Retina (tissue), 1 donor: Measurements from ENCODE around the gene SEMA3C.

ENCODE experiments used
- DNase-seq: peaks from one replicate; pipeline ENCODE4 v3.0.0-alpha.2; 2016

Gene SEMA3C

DNA sequence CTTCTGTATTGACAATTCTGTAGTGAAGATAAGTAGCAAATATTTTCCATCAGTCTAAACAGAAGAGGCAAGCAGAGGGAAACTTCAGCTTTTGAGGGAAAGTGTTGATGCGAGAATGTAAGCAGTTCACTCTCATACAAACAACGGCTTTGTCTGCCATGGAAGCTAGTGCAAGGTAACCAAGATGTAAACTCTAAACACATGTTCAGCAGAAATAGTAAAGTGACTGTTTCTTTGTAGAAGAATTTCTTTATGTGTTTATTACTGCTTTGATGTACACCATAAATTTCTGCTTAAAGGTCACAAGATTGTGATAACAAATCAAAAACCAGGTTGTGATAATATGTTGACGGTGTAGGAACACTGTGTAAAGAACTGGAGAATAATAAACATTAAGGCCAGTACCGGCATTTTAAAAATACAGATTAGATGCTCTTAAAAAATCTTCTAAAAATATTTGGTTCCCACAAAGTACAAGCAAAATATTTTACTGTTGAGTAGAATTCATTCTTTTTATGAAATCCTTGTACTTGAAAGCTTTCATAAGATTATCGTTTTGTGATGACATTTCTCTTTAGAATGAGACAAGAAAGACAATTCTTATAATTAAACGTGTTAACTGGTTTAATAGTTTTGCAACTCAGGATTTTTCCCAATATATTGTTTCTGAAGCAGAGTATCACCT, 34.2 kb downstream of the SEMA3C start:
- DNase-seq: no peak

DNA sequence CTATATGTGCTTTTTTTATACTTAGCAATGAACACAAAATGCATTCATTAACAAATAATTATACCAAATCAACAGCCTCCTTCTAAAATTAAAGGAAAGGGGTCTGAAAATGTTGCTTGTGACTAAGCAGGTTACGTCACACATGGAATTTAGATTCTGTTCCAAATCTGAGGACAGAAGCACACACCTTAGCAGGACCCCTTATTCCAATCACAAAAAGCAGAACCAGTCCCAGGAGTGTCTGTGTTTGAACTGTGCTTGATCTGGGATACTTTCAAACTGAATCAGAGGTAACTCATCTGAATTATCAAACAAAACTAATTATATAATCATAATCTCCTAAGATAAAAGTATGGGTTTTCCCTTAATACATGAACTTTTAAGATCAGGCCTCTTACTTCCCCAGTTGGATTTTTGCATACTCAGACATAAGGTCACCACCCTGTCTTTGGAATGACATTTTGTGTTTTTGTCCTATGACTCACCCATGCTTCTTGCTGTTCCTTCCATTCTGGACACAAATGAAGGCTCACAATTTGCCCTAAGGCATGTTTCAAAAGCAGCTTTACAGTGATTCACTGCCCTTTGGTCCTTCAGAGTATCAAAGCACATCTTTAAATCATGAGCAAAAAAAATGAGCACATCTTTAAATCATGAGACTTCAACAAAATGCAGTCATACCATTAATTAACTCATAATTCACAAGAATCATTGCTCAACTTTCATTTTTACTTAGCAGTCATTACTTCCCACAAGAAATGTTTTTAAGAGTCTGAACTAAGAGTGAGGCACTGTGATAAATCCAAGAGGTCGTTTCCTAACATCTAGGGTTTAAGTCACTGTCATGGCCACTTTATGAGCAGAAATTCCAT, 35.5 kb downstream of the SEMA3C start:
- no peak for DNase-seq

DNA sequence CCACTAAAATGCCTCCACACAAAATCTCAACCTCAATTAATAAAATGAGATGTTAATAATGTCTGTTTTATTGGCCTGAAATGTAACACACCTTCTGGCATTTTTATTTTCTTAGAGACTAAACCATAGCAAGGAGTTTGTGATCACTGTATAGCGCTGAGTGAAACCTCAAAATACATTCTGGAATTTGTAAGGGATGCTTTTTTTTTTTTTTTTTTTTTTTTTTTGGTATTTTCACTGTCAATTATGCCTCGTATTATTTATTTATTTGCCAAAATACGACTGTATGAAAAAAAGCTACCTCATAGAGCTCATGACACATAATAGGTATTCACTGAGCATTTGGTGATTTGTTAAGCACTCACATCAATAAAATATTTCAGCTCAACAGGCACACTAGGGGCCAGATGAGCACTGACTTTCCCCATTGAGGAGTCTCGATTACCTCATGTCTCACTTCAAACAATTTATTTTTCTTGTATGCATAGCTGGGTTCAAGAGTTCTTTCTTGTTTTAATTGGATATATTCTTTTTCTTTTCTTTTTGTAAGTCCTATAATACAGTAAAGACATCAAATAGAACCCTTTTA, 36.5 kb downstream of the SEMA3C start:
- no peak for DNase-seq

DNA sequence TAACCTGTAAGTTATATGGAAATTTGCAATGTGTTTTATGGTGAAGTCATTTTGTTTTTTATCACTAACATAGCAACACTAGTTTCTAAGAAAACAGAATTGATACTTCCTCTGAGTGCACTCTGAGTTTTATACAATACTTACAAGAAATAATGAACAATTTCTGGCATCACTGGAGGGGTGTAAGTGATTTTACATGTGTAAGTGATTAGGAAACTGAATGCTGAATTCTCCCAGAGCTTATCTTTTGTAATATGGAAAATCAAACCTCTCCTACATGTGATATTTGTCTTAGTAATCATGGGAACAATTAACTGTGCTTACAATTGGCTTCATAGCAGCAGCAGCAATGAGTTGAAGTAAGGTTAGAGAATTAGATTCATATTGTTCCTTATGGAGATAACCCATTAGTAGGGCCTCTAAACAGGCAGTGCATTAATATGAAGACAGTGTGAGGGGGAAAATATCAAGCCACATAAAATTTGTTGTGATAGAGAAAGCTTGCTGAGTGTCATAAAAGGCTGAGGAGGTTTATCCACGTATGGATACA, 37.4 kb downstream of the SEMA3C start:
- DNase-seq: no peak

DNA sequence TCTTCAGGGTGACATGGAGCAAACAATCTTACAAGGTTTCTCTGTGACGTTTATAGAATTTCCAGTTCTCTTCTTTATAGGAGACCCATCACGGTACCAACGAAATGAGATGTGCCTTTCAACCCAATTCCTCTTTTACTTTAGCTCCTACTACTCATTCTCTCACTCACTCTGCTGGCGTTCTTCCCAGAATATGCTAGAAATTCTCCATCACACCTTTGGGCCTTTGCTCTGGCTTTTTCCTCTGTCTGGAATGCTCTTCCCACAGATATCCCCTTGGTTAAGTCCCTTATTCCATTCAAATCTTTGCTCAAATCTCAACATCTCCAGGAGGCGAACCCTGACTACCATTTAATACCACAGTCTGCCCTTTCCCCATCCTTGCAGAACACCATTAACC, 39.0 kb downstream of the SEMA3C start:
- DNase-seq: no peak

DNA sequence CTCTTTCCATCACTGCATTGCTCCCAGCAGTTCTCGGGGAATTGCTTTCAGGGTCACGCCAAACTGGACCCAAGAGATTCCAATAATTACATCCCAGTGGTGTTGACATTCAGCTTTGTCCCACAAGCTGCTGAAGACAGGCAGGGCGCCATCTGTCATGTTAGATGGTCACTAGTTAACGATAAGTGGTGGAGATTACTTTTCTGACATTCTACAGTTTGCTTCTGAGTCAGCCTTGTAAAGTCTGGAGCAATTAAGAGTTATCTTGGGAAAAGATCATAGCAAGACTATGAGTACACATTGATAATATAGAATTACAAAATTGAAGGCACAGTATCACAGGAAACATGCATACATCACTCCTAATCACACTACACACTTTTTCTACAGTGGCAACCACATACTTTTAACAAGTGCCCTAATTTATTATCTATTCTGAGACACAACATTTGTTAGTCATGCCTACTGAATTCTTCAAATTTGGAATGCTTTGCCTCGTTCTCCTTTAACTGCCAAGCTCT, 41.9 kb downstream of the SEMA3C start:
- peak; percentile 66 for DNase-seq

DNA sequence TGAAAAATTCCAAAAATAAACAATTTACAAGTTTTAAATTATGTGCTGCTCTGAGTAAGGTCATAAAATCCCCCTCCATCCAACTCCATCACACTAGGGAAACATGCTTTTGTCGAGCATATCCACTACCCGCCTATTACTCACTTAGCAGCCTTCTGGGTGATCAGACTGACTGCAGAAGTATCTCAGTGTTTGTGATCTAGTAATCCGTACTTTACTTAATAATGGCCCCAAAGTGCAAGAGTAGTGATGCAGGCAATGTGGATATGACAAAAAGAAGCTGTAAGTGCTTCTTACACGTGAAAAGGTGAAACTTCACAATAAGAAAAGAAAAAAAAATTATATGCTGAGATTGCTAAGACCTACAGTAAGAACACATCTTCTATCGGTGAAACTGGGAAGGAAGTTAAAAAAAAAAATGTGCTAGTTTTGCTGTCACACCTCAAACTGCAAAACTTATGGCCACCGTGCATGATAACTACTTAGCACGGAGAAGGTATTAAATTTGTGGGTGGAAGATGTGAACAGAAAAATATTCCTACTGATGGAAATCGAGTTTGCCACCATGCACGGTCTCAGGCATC, 43.2 kb downstream of the SEMA3C start:
- no peak for DNase-seq

DNA sequence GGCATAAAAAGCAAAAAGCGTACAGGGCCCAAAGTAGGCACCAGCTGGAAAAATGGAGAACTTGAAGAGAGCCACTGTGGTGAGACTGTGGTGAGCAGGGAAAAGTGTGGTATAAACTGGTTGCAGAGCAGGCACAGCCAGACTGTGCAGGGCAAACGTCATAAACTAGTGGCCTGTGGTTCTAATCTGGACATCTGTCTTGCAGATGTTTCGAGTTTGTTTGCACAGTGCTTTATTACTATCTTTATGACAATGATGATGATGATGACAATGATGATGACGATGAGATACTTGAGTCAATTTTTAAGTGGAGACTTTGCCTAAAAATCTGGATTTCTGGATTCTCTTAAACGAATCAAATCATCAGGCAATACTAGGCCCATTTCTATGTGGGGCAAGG, 45.7 kb downstream of the SEMA3C start:
- no peak for DNase-seq

DNA sequence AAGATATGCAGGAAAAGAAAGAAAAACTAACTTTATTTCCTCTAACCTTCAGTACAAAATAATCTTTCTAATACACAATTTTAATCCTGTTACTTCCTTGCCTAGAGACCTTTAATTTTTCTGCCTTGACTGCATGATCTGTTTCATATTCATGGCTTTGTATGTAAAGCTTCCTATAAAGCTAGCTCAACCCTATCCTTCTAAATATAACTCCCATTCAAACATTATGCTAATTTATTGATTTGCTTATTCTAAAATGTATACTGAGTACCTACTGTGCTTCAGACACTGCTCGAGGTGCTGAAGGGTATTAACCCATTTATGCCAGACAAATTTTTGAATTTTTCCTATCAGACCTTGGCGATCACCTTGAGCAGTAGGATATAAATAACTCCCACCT, 47.6 kb downstream of the SEMA3C start:
- no peak for DNase-seq

DNA sequence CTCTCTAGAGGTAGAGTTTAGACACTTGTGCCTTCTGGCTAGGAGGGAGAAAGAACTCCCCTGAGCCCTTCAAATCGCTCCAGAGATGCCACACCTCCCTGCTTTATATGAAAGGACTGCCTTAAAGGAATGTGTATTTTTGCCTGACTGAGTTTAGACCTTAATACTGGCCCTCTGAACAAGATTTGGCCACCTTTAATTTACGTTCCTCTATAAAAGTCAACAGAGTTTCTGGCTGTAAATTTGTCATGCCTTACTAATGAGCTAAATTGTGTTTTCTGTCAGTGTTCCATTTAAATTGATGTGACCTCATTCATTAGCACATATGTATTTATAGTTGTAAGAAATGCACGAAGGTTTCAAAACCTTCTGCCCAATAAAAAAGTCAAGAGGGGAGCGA, 48.0 kb downstream of the SEMA3C start:
- DNase-seq: no peak

DNA sequence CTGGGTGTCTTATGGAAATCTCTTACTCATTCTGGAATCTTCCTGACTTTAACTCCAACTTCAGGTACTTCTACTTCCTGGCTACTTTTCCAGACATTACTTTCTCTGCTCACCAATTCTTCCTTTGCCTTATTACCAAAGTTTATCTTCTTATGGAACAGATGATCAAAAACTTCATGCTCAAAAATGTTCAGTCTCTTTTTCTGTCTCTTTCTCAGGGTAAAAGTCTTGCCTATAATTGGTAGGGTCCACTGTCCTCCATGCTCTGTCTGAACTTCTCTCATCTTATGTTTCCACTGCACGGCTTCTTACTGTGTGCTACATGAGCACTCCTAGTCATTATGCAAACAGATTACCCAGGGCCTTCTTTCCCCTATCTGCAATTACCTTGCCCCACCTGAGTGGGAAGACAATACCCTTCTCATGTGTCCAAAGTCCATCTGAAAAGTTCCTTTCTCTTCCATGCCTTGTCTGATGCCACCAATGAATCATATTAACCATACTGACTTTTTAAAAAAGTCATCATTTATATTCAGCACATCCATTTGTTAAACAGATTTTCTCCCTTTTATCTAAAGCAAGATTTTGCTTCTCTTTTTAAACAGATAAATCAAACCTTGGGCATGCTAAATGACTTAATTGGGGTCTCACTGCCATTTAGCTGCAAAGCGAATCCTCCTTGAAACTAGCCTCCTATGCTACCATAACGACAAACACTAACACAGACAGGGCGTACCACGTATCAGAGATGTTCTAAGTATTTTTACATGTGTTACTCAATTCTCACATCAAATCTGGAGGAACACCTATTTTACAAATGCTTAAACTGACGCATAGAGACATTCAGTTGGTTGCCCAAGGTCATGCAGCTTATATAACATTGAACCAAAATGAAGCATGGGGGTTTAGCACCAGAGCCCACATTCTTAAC, 48.8 kb downstream of the SEMA3C start:
- no peak for DNase-seq

DNA sequence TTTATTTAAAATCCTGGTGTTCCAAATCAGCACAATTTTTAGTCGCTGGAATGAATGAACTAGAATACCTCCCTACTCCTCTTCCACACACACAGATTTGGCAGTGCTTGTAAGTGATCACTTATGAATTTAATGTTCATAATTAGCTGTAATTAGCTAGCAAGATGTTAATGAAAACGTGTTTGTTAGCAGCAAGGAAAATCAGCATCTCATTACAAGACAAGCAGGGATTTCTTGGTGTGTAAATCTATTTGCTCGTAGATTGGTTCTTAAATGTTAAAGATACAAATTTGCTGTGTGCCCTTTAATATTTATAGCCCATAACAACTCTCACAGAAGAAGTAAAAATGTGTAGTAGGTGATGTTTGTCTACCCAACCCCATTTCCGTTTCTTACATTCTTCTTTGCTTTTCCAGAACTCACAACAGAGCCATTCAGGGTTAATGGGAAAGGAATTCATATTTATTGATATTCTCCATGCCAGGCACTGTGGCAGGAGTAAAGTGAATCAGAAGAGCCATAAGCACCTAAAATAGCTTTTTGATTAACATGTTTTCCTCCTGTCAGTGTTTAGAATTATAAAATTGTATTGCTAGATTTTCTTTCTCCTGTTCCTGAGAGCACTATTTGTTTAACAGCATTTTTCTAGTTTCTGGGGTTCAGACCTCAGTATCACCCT, 49.6 kb downstream of the SEMA3C start:
- DNase-seq: no peak

DNA sequence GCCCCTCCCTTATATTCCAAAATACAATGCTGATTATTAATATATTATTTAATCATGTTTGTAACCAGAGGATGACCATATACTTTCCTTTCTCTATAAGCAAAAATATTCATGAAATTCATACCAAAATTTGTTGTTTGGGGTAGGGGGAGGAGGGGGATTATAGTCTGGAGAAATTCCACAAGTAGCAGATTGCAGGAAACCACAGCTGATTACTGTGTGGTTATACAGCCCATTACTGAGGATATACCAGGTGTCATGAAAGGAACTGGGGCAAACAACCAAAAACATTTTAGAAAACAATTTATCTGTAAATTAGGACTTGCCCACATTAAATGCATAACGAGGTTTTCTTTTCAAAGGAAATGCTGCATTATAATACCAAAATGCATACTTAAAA, 50.3 kb downstream of the SEMA3C start:
- DNase-seq: no peak

DNA sequence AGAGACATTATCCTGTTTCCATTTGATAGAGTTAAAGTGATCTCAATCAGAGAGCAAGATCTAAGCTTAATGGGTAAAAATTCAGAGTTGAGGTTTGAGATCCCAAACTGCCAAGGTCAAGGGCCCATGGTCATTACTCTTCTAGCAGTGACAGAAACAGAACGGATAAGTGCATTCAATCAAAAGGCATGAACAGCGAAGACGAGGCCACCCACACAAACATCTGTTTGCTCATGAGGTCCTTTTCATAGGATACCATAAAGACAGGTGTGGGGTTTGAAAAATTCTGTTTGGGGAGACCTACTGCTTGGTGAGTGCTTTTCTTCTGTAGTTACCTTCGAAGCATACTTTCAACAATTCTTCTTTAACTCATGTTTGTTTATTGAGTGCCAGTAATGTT, 58.3 kb downstream of the SEMA3C start:
- DNase-seq: no peak

DNA sequence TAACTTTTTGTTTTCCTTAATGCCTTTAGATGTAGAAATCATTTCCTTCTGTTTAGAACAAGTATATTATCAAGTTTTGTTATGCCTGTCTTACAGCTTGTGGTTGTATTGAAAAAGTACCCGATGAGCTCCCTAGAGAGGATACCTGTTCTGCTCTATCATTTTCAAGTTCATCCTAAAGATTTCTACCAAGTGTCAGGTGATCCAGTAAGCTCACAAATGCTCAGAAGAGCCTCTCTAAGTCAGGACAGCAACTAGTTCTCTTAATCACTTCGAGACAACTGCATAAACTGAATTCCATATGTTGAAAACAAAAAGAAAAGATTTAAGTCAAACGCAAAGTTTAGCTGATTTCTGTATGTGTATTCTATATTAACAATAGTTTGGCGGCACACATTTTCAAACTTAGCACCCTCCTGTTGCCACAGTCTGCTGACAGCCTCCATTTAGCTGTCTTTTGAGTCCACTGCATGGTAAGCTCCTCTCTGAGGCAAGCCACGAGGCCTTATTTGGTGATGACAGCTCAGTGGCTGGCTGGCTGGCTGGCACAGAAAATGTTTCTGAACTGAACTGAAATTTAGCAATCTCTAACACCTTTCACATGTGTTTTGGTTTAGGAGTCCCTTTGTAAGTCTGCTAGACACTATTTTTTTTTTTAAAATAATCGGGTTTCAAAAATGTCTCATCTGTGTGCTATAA, 59.4 kb downstream of the SEMA3C start:
- DNase-seq: no peak

DNA sequence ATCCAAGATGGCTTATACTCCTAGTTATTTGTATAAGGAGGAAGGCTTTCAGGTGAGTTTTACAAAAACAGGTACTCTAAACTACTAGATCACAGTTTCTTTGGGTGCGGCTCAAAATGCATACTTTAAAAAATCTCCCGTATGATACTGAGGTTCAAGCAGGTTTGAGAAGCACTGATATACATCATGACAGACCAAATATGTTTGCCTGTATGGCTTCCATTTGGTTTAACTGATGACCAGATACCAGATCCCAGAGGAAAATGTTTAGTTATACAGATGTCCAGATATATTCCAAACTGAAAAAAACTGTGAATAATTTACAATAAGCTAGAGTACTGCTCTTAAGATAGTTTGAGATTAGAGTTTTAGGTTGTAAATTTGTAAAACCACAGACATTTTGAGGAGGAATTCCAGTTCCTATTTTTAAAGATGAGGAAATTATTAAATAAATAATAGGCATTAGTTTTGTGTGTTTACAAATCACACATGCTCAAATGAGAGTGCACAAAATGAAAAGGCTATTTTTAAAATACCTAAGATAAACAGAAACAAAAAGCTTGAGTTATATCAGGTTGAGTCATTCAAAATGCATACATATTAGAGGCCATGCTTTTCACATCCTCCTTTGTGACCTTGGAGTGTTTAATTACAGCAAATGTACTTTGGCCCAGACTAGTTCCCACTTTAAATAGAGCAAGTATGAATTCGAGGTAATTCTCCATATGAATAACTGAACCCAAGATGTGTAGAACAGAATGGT, 60.5 kb downstream of the SEMA3C start:
- no peak for DNase-seq

DNA sequence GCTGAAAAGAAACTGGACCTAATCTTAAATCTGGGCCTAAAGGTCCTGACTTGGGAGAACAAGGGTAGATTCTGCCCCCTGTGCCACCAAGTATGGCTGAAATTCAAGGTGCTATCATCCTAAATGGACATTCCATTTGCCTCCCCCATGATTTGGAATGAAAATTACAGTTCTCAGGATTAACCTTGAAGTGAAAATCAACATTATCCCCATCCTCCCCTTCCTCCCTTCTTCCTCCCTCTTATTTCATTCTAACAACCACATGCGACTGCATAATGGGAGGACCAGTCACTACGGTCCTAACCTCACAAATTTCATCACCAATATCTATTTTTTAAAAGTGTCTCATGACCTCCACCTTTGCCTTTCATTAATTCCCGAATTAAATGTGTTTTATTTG, 62.1 kb downstream of the SEMA3C start:
- DNase-seq: no peak

DNA sequence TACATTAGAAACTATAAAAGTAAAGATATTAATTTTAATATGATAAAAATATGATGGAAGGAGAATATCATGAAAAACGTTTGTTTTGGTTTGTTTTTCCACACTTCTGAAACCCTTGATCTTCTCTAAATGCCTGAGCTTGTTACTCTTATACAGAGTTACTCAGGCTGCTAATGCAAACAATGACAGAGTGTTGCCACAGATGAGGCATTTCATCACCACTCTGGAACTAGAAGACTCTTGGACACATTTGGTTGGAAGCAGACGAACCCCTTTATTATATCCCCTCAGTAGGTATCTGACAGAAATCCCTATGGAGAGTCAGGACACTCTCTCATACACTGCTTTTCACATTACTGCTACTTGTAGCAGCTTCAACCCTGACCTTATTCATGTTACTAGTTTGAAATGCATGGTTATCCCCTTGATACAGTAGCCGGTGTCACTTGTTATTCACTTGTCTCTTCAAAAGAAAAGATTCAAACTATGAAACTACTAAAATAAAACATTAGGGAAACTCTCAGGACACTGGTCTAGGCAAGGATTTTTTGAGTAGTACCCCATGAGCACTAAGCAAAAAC, 66.9 kb downstream of the SEMA3C start:
- no peak for DNase-seq

DNA sequence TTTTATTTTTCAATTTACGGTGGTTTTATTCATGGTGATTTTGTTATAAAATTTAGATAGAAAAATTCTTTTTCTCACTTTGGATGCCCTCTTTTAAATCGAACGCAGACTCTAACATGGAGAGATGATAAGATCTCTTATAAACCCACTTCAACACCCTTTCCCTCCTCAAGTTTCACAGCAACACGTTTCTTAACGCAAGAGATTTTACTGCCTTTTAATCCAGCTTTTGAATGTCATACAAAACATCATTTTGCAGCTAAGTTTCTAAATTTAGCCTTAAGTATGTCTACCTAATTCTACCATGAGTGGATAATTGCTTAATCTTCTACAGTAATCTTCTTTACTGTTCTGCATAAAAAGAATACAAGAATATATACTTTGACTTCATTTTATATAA, 70.0 kb downstream of the SEMA3C start:
- DNase-seq: no peak

DNA sequence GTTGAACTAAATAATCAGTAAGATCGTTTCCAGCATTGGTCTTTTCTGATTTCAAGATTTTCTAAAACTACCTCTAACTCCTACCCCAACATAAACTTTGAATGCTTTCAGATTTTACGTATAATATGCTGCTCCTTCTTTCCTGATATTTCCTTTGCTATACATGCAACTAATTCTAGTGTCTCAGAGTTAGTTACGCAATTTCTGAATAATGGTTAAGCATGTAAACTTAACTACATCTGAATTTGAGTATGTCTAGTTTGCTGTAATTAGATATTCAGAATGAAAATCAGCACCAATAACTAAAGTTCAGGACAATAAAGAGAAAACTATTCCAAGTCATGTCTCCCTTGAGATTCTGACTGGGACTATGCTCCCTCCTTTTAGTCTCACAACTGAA, 71.0 kb downstream of the SEMA3C start:
- DNase-seq: no peak
